A549 (cell line): Measurements from ENCODE around the gene PSMC3.

Experiments used
- EP300 ChIP-seq, 2 experiments: fragments of >200 bp; sonication (Bioruptor Twin); formaldehyde crosslinking; IDR thresholded peaks; 2 replicates in 1 of 2; 3 replicates in 1 of 2; pipeline ENCODE4 v1.6.1; 2016 to 2017
- PHF8 ChIP-seq: fragments of 200-600 bp; sonication (generic); IDR thresholded peaks from 2 replicates; pipeline ENCODE4 v1.6.1; 2016; ENCODE audit warnings: low read depth, mild to moderate bottlenecking, antibody characterized with exemption, moderate library complexity, borderline replicate concordance
- POLR2A ChIP-seq: IDR thresholded peaks from 2 replicates; pipeline ENCODE4 v1.6.1; 2012; ENCODE audit warnings: mild to moderate bottlenecking, low read length
- SMC3 ChIP-seq: fragments of >200 bp; sonication (Bioruptor Twin); formaldehyde crosslinking; IDR thresholded peaks from 3 replicates; pipeline ENCODE4 v1.6.1; 2018; ENCODE audit warnings: inconsistent platforms
- TF ChIP-seq, protein P1 (sequence below): fragments of 200-600 bp; sonication (generic); IDR thresholded peaks from 2 replicates; pipeline ENCODE4 v1.6.1; 2016; ENCODE audit warnings: antibody characterized with exemption, mild to moderate bottlenecking, moderate library complexity
- TF ChIP-seq, protein P2 (sequence below): fragments of 250-450 bp; sonication (Bioruptor Pico); IDR thresholded peaks from 2 replicates; pipeline ENCODE4 v1.5.0; 2021; ENCODE audit warnings: mild to moderate bottlenecking, moderate library complexity, borderline replicate concordance
- TF ChIP-seq, protein P3 (sequence below): fragments of >200 bp; sonication (Bioruptor Twin); formaldehyde crosslinking; IDR thresholded peaks from 3 replicates; pipeline ENCODE4 v1.5.1; 2016

DNA sequence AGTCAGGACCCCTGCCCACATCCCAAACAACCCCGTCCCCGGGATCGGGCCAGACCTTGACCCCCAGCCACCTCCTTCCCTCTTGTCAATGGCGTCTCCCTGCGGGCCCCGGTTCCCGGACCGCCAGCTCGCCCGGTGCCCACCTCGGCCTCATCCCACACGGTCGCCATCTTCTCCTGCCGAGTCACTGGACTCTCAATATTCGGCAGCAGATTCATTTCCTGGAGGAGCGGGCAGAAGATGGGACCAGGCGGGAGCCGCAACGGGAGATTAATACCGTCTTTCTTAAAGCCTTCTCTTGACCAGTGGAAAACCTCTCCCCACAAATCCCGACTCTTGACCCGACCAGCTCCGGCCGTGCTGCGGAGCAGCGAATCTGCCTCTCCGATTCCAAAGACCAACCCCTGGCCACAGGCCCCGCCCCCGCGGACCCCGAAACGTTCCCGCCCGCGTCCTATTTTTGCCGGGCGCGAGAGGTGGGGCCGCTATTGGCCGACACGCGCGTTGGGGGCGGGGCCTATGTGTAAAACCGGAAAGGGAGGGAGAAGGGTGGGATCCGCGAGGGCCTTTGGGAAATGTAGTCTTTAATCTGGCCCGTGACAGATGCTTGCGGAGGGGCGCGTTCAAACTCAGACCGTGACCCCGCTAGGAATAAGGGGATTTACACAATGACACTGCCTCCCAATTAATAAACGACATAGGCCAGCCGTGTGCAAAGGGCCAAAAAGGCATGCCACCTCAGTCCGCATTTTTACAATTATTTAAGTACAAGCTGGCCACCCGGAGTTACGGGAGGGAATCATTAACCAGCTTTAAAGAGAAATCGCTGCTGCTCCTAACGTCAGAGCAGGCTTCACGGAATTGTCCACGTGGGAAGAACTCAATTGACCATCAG is at the start of gene PSMC3:
- TF ChIP-seq, protein P1, sequence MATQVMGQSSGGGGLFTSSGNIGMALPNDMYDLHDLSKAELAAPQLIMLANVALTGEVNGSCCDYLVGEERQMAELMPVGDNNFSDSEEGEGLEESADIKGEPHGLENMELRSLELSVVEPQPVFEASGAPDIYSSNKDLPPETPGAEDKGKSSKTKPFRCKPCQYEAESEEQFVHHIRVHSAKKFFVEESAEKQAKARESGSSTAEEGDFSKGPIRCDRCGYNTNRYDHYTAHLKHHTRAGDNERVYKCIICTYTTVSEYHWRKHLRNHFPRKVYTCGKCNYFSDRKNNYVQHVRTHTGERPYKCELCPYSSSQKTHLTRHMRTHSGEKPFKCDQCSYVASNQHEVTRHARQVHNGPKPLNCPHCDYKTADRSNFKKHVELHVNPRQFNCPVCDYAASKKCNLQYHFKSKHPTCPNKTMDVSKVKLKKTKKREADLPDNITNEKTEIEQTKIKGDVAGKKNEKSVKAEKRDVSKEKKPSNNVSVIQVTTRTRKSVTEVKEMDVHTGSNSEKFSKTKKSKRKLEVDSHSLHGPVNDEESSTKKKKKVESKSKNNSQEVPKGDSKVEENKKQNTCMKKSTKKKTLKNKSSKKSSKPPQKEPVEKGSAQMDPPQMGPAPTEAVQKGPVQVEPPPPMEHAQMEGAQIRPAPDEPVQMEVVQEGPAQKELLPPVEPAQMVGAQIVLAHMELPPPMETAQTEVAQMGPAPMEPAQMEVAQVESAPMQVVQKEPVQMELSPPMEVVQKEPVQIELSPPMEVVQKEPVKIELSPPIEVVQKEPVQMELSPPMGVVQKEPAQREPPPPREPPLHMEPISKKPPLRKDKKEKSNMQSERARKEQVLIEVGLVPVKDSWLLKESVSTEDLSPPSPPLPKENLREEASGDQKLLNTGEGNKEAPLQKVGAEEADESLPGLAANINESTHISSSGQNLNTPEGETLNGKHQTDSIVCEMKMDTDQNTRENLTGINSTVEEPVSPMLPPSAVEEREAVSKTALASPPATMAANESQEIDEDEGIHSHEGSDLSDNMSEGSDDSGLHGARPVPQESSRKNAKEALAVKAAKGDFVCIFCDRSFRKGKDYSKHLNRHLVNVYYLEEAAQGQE, result no peak
- TF ChIP-seq, protein P2, sequence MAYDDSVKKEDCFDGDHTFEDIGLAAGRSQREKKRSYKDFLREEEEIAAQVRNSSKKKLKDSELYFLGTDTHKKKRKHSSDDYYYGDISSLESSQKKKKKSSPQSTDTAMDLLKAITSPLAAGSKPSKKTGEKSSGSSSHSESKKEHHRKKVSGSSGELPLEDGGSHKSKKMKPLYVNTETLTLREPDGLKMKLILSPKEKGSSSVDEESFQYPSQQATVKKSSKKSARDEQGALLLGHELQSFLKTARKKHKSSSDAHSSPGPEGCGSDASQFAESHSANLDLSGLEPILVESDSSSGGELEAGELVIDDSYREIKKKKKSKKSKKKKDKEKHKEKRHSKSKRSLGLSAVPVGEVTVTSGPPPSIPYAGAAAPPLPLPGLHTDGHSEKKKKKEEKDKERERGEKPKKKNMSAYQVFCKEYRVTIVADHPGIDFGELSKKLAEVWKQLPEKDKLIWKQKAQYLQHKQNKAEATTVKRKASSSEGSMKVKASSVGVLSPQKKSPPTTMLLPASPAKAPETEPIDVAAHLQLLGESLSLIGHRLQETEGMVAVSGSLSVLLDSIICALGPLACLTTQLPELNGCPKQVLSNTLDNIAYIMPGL (CRISPR knock-in tag), result peak; percentile 77; the same call in 1 of the 2 replicates
- TF ChIP-seq EP300 (IDR thresholded peaks at IDR 0.05) (no peak), SMC3 (no peak), PHF8 (peak; percentile 93), POLR2A (peak; percentile 49)
- TF ChIP-seq, protein P3, sequence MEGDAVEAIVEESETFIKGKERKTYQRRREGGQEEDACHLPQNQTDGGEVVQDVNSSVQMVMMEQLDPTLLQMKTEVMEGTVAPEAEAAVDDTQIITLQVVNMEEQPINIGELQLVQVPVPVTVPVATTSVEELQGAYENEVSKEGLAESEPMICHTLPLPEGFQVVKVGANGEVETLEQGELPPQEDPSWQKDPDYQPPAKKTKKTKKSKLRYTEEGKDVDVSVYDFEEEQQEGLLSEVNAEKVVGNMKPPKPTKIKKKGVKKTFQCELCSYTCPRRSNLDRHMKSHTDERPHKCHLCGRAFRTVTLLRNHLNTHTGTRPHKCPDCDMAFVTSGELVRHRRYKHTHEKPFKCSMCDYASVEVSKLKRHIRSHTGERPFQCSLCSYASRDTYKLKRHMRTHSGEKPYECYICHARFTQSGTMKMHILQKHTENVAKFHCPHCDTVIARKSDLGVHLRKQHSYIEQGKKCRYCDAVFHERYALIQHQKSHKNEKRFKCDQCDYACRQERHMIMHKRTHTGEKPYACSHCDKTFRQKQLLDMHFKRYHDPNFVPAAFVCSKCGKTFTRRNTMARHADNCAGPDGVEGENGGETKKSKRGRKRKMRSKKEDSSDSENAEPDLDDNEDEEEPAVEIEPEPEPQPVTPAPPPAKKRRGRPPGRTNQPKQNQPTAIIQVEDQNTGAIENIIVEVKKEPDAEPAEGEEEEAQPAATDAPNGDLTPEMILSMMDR, result no peak
